Activated CD4-positive, alpha-beta T cell treated with anti-CD3 and anti-CD28 coated beads, Interleukin-2, Interleukin-4, amounts not matched to agents 100 ng/mL and 50 ng/mL, durations not matched to agents 16 hours and 8 hours (primary cell): ENCODE measurements around the gene PPT1.
A peak's percentile ranks its signal among the peaks of the same experiment; 100 is the strongest.

ENCODE experiments used
- DNase-seq: peaks from one replicate; pipeline ENCODE4 v3.0.0-alpha.2; 2020; ENCODE audit warnings: low spot score

PPT1 gene

DNA sequence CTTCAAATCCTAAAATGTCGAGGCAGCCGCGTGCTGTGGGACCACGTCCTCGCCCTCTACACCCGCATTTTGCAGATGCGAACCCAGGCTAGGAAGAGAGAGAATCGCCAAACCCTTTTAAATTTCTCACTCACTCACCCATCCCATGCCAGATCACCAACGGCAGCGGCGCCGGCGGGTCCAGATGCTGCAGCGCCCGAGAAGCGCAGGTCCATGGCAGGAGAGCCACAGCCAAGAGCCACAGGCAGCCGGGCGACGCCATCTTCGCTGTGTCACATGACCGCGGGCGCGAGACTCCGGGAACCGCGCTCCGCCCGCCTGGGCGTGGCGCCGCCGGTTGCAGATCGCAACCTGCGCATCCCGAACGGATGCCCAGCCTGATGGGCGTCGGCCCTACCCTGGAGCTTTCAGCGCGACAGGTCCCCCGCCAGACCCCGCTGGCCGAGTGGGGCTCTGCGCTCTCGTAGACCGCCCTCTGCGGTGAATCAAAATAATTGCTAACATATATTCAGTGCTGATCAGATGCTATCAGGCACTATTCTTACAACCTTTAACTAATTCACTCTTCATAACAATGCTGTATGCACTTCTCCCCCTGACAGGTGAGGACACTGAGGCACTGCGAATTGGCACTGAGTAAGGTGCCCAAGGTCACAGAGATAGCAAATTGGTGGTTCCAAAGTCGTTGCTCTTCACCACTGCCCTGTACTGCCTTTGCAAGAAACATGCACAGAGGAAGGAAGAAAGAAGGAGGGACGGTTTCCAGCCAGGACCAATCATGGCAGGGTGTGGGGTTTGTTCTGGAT, at the start of gene PPT1:
Gene PPT1, minus strand, starts transcription at position 276 of the 806 bp plus-strand sequence. Its CDS starts 14 bp downstream, at position 262.
- DNase-seq, result peak; percentile 83

DNA sequence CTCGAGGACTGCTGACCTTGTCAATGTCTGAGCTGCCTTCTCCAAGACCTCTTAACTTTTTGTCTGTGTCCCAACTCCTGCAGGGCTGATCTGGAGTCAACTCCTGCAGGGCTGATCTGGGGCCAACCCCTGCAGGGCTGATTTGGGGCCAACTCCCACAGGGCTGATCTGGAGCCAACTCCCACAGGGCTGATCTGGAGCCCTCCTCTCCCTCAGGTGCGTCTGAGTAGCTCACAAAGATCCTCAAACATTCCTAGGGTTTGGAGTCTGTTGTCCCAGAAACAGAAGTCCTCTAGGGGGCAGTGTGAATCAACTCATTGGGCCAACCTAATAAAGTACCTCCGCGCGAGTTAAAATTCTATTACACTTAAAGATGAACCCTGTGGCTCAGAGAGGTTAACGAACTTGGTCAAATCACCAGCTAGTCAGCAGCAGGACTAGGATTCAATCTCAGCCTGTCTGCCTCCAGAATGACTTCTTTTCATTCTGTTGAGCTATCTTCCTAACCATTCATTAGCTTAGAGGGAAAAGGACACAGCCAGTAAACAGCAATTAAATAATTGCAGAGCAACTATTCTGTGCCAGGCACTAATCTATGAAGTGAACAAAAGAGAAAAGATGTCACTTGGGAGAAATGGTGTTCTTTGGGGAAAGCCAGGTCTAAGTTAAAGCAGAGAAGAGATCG, 47.0 kb upstream of the PPT1 start:
- peak; percentile 70 for DNase-seq

- DNase-seq, result no peak
Observed at GRCh38 chr1:40141878-40142535, 45.0 kb upstream of the PPT1 start.

DNA sequence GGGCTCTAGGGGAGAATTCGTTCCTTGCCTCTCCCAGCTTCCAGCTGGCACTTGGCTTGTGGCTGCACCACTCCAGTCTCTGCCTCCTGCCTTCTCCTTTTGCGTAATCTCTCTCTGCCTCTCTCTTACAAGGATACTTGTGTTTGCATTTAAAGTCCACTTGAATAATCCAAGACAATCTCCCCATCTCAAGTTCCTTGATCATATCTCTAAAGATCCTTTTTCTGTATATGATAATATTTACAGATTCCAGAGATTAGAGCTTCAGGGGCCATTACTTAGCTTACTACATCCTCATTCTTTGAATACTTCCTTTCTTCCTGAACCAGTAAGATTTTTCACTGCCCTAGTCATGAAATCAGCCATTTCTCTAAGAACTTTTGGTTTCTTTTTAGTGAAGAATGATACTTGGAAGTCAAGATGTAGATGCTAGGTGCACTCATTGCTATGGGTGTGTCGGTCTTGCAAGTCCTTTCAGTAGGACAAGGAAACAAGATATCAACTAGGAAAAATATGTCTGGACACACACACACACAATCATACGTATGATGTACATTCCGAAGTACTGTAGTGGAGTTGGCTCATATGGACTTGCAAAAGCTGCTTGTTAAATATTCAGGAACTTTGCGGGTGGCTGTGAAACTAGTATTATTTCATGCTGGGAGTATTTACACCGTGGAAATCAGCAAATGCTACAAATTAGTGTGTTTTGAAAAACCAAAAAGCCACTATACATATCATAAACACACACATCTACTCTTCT, 43.3 kb upstream of the PPT1 start:
- no peak for DNase-seq

DNA sequence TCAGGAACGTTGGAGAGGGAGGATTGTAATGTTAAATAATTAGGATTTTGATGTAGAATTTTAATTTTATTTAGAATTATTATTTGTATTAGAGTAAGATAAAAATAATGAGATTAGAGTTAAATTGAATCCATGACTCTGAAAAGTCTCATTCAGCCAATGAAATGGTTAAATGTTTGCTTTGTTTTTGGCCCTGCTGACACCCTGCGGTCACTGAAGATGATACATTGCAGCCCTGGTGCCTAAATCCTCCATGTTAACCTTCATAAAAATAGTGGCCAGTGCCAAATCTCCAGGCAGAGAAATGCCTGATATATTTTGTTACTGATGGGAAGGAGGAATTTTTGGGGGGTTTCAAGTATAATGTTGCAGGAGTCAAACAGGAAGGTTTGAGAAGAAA, 36.8 kb upstream of the PPT1 start:
- no peak for DNase-seq

DNA sequence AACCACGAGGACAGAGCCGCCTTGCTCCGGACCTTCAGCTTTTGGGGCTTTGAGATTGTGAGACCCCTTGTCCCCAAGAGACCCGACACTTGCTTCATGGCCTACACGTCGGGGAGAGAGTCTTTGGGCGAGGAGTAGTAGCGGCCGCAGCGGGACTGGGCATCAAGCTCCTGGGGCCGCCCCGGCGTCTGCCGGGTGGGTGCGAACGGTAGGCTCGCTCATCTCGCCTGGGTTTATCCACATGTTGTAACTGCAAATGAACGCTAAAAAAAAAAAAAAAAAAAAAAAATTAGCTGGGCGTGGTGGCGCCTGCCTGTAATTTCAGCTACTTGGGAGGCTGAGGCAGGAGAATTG, 36.2 kb upstream of the PPT1 start:
- no peak for DNase-seq

- DNase-seq, result no peak
Observed at GRCh38 chr1:40132383-40133311, 35.6 kb upstream of the PPT1 start.

- DNase-seq, result no peak
Observed at GRCh38 chr1:40130892-40131291, 33.8 kb upstream of the PPT1 start.

GRCh38 chr1:40122855-40123254, 25.8 kb upstream of the PPT1 start:
- DNase-seq, result no peak

DNA sequence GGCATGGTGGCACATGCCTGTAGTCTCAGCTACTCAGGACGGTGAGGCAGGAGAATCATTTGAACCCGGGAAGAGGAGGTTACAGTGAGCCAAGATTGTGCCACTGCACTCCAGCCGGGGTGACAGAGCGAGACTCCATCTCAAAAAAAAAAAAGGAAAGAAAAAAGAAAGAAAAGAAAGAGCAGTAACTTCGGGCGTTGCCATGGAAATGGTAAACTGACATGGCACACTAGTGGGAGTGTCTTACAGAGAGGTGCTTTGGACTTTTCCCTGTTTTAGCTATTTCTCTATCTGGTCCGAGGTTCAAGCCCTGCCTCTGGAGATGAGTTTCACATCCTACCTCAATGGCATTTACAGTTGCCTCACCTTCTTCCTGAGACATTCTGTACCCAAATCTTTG, 23.1 kb upstream of the PPT1 start:
- DNase-seq, result no peak

DNA sequence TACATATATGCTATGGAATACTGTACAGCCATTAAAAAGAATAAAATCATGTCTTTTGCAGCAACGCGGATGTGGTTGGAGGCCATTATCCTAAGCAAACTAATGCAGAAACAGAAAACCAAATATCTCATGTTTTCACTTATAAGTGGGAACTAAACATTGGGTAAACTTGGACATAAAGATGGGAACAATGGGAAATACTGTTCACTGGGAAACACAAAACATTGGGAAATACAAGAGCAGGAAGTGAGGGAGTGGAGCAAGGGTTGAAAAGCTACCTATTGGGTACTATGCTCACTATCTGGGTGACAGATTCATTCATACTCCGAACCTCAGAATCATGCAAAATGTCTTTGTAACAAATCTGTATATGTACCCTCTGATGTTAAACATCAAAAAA, 17.3 kb upstream of the PPT1 start:
- no peak for DNase-seq

DNA sequence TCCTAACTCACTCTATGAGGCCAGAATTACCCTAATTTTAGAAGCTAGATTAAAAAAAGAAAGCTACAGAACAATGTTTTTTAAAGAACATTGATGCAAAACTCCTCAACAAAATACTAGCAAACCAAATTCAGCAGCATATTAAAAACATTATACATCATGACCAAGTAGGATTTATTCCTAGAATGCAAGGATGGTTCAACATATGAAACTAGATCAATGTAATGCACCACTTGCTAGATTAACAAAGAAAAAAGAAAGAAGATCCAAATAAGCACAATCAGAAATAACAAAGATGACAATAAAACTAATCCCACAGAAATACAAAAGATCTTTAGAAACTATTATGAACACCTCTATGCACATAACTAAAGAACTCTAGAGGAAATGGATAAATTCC, 13.3 kb upstream of the PPT1 start:
- DNase-seq, result no peak

GRCh38 chr1:40107290-40107959, 10.4 kb upstream of the PPT1 start:
- no peak for DNase-seq

DNA sequence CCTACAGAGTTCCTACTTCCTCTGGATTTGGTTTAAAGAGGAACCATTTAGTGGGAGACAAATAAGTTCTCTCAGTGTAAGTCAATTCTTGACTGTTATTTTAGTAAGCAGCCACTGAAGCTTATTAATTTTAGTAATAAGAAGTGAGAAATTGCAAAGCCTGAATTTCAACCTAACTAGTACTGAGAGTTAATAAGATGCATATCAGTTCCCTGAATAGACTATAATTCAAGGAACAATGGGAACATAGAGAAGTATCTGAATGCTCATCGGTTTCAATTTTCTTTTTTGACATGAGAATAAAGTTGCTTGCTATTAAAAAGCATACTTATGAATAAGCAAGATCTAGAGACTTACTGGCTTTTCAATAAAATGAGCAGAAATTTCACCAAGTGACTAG, 8.0 kb upstream of the PPT1 start:
- DNase-seq, result peak; percentile 28

DNA sequence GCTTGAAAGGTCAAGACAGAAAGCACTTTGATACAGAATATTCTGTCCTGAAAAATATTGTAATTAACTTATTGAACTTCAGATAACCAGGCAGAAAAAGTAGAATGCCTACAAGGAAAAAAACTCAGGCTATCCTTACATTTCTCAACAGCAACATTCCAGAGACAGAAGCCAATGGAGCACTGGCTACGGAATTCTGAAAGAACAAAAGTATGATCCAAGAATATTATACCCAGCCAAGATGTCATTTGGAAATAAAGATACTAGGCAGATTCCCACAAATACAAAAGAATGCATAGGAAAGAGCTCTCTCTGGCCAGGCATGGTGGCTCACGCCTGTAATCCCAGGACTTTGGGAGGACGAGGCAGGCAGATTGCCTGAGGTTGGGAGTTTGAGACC, 5.8 kb upstream of the PPT1 start:
- DNase-seq, result no peak

DNA sequence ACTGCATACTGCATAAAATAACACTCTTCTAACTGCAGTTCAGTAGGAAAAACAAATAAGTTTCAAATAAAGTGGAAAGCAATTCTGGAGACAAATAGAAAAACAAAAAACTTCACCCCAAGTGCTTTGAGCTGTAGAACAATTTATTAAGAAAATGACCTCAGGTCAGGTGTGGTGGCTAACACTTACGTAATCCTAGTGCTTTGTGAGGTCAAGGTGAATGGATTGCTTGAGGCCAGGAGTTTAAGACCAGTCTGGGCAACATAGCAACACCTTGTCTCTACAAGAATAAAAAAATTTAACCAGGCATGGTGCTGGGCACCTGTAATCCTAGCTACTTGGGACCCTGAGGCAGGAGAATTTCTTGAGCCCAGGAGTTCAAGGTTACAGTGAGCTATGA, 5.0 kb upstream of the PPT1 start:
- DNase-seq, result no peak

DNA sequence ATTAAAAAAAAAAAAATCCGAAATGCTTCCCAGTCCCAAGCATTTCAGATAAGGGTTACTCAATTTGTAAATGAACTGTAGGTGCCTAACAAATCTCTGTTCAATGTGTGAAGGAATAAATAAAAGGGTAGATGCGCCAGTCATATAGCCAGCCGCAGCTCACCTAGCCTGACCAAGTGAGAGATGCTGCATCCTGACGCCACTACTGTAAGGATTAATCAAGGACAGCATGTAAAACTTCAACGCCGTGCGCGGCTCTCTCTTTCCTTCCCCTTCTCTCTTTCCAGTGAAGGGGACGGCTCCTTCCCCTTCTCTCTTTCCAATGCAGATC, 441 bp downstream of the PPT1 start:
- DNase-seq, result no peak

DNA sequence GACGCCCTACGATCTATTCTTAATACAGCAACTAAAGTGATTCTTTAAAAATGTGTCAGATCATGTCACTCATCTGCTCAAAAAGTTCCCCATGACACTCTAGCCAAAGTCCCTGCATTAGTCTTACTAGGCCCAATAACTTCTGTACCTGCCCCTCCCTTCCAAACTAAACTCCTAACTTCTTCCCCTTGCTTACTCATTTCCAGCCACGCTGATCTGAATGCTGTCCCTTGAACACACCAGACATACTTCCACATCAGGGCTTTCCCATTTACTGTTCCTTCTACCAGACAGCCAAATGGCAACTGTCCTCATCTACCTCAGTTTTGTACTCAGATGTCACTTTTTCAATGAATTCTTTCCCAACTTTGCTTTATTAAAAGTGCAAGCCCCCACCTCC, 1.2 kb downstream of the PPT1 start:
- peak; percentile 8 for DNase-seq

- no peak for DNase-seq
Observed at GRCh38 chr1:40094466-40095110, 2.5 kb downstream of the PPT1 start.
